NCI-H1436 (cell line): ENCODE data around the gene FRYL.
"Not testable (repeated sequence)": the region's sequence is repeated elsewhere in the genome, so short reads cannot be mapped to it uniquely, and the experiment has no call there.

Experiments used
- DNase-seq: peaks from one replicate; lab custom pipeline; 2025; lab: John Stamatoyannopoulos, UW

Gene FRYL

GRCh38 chr4:48746608-48747362, 33.3 kb downstream of the FRYL start:
- DNase-seq, result no peak

DNA sequence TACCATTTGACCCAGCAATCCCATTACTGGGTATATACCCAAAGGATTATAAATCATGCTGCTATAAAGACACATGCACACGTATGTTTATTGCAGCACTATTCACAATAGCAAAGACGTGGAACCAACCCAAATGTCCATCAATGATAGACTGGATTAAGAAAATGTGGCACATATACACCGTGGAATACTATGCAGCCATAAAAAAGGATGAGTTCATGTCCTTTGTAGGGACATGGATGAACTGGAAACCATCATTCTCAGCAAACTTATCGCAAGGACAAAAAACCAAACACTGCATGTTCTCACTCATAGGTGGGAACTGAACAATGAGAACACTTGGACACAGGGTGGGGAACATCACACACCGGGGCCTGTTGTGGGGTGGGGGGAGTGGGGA, 34.9 kb downstream of the FRYL start:
- DNase-seq, result not testable (repeated sequence)

DNA sequence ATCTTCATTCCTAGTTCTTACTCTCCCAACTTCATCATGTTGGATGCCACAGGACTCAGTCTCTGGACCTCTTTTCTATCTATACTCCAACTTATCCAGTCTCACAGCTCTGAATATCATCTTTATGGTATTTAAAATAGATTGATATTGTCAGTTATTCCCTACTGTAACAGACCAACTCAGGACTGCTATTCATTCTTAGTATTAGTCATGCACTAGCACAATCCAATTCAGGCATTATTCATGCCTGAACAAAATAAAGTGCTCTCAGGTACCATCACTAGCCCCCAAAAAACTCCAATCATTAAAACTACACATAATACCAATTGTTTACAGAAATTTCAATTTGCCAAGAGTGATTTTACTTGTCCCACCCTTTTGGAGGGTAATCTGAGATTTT, 37.7 kb downstream of the FRYL start:
- no peak for DNase-seq

GRCh38 chr4:48739560-48740019, 40.5 kb downstream of the FRYL start:
- no peak for DNase-seq

DNA sequence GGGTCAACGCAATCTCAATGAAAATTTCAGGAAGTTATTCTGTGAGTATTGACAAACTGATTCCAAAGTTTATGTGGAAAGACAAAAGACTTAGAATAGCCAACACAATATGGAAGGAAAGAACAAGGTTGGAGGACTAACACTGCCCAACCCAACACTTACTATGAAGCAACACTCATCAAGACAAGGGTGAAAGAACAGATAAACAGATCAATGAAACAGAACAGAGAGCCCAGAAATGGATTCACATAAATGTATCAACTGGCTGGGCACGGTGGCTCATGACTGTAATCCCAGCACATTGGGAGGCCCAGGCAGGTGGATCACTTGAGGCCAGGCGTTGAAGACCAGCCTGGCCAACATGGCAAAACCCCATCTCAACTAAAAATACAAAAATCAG, 41.2 kb downstream of the FRYL start:
- no peak for DNase-seq

DNA sequence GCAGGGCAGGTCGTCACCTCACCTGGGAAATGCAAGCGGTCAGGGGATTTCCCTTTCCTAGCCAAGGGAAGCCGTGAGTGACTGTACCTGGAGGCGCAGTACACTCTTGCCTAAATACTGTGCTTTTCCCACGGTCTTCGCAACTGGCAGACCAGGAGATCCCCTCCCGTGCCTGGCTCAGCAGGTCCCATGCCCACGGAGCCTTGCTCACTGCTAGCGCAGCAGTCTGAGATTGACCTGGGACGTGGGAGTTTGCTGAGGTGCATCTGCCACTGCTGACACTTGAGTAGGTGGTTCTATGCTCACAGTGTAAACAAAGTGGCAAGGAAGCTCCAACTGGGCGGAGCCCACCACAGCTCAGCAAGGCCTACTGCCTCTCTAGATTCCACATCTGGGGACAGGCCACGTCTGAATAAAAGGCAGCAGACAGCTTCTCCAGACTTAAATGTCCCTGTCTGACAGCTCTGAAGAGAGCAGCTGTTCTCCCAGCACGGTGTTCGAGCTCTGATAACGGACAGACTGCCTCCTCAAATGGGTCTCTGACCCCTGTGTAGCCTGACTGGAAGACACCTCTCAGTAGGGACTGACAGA, 51.1 kb downstream of the FRYL start:
- not testable (repeated sequence) for DNase-seq

DNA sequence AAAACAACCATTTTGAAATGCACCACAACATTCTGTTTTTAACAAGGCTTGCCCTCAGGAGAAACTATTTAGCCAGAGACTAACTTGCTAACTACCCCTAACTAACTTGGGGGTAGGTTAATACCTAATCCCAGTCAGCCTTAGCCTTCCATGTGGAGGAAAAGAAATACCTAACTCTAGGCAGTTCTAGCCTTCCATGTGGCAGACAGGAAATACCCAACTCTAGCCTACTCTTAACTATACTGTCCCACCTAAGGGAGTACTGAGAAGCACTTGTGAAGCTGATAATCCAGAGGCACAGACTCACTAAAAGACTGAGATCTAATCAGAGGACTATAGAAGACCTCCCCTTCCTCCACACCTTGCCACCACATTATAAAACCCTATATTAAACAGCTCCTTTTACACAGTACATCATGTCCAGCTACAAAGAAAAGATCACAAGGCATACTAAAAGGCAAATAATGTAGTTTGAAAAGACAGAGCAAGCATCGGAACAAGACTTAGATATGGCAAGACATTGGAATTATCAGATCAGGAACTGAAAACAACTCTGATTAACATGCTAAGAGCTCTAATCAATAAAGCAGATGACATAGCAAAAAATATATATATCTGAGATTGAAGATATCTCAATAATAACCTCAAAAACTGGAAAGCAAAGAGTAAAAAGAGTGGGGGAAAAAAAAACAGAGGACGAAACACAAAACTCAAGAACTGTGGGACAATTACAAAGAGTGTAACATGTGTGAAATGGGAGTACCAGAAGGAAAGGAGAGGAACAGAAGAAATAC, 52.2 kb downstream of the FRYL start:
- DNase-seq, result no peak

DNA sequence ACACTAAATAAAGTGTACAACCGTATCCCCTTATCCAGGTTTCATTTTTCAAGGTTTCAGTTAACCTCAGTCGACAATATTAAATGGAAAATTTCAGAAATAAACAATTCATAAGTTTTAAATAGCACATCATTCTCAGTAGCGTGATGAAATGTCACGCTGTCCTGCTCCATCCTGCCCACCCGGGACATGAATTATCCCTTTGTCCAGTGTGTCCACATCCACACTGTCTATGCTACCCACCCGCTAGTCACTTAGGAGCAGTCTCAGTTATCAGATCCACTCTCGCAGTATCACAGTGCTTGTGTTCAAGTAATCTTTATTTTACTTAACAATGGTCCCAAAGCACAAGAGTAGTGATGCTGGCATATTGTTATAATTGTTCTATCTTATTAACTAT, 54.7 kb downstream of the FRYL start:
- no peak for DNase-seq

DNA sequence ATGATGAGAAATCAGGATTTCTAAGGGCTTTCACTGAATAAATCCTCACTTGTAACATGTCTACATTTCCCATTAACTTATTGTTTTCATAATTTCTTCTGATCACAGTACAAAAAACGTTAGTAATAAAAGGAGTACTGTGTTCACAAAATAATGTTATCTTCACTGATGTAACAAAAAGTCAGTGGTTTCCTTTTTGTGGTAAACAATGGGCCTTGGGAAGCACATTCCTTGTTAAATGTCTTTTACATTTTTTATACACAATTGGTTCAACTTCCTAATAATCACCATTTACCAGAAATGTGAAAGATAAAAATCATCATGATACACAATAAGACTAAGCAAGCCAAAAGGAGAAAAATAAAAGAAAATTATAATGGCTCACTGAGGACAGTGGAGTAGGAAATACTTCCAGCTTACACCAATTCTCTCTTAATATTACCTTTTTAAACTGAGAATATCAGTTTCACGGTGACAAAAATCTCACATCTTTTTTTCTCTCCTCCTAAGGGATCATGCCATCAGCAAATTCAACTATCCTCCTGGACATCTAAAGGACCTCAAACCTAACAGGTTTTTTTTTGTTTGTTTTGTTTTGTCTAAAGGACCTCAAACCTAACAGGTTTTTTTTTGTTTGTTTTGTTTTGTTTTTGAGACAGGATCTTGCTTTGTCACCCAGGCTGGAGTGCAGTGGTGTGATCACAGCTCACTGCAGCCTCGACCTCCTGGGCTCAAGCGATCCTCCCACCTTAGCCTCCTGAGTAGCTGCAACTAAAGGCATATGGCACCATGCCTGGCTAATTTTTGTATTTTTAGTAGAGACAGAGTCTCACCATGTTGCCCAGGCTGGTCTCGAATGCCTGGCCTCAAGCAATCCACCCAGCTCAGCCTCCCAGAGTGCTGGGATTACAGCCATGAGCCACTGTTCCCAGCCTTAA, 57.3 kb downstream of the FRYL start:
- no peak for DNase-seq

DNA sequence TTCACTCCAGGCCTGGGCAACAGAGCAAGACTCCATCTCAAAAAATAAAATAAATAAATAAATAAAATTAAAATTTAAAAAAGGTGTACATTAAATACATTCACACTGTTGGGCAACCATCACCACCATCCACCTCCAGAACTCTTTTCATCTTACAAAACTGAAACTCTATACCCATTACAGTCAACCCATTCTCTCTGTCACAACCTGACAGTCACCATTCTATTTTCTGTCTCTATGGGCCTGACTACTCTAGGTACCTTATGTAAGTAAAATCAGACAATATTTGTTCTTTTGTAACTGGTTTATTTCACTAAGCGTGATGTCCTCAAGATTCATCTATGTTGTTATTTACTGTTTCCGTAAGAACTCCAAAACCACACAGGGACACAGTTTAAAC, 59.6 kb downstream of the FRYL start:
- DNase-seq, result no peak

GRCh38 chr4:48718818-48719465, 61.1 kb downstream of the FRYL start:
- DNase-seq, result no peak

DNA sequence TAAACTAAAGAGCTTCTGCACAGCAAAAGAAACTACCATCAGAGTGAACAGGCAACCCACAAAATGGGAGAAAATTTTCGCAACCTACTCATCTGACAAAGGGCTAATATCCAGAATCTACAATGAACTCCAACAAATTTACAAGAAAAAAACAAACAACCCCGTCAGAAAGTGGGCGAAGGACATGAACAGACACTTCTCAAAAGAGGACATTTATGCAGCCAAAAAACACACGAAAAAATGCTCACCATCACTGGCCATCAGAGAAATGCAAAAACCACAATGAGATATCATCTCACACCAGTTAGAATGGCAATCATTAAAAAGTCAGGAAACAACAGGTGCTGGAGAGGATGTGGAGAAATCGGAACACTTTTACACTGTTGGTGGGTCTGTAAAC, 63.8 kb downstream of the FRYL start:
- not testable (repeated sequence) for DNase-seq

GRCh38 chr4:48710446-48711209, 69.5 kb downstream of the FRYL start:
- no peak for DNase-seq

GRCh38 chr4:48709901-48710300, 70.2 kb downstream of the FRYL start:
- no peak for DNase-seq

- DNase-seq, result no peak
Observed at GRCh38 chr4:48708610-48709009, 71.5 kb downstream of the FRYL start.

DNA sequence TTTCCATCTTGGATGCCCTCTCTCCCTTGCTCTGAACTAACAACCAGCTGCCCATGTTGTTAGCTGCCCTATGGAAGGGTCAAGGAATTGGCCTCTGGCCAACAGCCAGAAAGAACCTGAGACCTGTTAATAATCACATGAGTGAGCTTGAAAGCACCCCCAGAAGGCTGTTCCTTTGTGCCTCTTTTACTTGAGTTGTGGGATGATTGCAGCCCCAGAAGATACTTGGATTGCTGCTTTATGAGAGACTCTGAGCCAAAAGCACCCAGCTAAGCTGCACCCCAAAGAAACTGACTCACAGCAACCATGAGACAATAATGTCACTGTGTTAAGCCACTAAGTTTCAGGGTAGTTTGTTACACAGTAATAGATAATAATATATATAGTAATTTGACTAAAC, 73.3 kb downstream of the FRYL start:
- no peak for DNase-seq

GRCh38 chr4:48705609-48706008, 74.5 kb downstream of the FRYL start:
- DNase-seq, result no peak

DNA sequence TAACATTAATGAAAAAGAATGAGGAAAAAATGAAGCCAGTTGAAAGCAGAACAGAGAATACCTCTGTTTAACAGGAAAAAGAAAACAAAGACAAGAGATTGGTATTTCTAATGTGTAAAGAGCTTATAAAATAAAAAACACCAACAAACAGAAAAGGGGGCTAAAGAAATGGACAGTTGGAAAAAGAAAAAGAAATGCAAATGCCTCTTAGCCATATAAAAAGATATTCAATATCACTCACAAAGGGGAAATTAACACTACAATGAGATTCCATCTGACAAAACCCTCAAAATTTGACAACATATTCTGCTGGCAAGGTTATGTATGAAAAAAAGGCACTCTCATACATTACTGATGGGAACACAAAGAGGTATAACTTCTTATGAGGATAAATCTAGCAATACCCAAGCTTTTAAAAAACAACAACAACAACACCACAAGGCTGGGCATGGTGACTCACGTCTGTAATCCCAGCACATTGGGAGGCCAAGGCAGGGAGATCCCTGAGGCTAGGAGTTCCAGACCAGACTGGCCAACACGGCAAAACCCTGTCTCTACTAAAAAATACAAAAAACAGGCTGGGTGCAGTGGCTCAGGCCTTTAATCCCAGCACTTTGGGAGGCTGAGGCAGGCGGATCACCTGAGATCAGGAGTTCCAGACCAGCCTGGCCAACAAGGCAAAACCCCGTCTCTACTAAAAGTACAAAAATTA, 75.8 kb downstream of the FRYL start:
- no peak for DNase-seq

DNA sequence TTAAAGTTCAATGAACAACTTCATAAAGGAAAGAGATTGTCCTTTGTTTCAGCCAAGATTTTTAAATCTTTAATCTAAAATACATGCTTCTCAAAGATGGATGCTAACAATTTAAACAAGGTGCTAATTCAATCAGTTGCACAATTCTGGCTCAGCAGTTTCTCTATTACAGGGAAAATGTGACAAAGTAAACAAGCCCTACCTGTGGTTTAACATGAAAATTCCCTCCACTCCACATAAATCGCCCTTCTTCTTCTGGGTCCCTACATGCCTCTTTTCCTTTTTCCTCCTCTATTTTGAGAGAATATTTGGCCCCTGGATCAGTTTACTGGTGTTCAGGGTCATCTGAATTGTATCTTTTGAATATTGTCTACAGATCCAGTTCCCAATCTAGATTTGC, 80.6 kb downstream of the FRYL start:
- no peak for DNase-seq
